NOMO-1 (cell line): ENCODE data around the gene HINFP.
A peak's percentile ranks its signal among the peaks of the same experiment; 100 is the strongest.

Experiments
- DNase-seq, 2 experiments: peaks; one replicate each; lab custom pipeline; 2025; ENCODE audit not compliant: unreplicated experiment in 2 of 2; lab: John Stamatoyannopoulos, UW

Gene HINFP, protein sequence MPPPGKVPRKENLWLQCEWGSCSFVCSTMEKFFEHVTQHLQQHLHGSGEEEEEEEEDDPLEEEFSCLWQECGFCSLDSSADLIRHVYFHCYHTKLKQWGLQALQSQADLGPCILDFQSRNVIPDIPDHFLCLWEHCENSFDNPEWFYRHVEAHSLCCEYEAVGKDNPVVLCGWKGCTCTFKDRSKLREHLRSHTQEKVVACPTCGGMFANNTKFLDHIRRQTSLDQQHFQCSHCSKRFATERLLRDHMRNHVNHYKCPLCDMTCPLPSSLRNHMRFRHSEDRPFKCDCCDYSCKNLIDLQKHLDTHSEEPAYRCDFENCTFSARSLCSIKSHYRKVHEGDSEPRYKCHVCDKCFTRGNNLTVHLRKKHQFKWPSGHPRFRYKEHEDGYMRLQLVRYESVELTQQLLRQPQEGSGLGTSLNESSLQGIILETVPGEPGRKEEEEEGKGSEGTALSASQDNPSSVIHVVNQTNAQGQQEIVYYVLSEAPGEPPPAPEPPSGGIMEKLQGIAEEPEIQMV

DNA sequence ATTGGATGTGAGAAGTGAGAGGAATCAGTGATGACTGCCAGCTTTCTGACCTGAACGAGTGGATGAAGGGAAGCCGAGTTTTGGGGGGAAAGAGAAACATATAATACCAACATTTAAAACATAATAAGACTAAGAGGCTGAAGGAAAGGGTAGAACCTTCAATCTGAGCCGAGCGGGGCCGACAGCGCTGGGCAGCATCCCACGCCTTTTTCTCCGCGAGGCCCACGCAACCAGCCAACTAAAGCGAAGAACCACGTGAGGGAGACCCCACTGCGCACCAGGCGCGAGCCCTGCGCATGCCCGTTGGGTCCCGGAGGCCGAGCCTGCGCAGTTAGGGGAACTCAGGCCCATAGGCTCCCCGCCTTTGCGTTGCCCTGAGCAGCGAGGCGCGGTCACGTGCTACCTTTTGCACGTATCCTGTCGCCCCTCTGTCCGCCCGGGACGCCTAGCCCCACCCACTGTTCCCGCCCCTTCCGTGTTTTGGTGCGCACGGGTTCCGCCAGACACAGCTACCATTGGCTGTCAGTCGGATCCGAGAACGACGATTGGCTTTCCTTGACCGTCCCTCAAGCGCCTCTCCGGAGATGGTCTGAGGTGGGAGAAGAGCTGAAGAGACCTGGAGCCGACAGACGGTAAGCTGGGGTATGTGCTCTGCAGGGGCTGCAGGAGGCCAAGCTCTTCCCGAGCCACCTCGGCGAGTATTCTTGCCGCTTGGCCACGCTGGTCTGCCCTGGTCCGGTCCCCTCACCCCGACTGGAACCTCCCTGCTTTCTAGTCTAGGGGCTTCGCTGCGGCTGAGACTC, at the start of gene HINFP:
Gene HINFP (plus strand): TSS at position 573 of the 803 bp plus-strand sequence. CDS start 5,365 bp downstream, outside the sequence.
- peak; percentile 98 to 99 for DNase-seq

DNA sequence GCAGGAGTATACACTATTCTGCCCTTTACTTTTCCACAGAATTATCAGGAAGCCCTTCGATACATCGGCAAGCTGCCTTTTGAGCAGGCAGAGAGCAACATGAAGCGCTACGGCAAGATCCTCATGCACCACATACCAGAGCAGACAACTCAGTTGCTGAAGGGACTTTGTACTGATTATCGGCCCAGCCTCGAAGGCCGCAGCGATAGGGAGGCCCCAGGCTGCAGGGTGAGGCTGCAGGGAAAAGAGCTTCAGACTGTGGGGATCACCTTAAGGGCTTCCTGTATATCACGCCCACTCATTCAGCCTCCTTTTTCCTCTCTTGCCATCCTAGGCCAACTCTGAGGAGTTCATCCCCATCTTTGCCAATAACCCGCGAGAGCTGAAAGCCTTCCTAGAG, 43.5 kb upstream of the HINFP start:
- no peak for DNase-seq

DNA sequence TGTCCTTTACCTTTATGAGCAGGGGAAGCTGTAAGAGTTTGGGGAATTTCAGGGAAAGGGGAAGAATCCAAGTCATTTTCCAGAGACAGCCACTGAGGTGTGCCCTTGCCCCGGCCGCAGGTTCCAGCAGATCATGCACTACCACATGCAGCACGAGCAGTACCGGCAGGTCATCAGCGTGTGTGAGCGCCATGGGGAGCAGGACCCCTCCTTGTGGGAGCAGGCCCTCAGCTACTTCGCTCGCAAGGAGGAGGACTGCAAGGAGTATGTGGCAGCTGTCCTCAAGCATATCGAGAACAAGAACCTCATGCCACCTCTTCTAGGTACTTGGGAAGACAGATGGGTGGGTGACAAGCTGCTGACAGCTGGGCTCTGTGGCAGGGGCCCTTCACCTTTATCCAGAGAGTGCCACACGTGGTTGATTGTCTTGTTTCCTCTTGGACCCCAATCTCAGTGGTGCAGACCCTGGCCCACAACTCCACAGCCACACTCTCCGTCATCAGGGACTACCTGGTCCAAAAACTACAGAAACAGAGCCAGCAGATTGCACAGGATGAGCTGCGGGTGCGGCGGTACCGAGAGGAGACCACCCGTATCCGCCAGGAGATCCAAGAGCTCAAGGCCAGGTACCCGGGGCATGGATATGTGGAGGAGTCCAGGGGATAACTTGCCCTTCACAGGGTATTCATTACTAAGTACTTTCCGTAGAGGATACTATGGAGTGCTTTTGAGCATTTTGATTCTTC, 42.5 kb upstream of the HINFP start:
- DNase-seq, result no peak

DNA sequence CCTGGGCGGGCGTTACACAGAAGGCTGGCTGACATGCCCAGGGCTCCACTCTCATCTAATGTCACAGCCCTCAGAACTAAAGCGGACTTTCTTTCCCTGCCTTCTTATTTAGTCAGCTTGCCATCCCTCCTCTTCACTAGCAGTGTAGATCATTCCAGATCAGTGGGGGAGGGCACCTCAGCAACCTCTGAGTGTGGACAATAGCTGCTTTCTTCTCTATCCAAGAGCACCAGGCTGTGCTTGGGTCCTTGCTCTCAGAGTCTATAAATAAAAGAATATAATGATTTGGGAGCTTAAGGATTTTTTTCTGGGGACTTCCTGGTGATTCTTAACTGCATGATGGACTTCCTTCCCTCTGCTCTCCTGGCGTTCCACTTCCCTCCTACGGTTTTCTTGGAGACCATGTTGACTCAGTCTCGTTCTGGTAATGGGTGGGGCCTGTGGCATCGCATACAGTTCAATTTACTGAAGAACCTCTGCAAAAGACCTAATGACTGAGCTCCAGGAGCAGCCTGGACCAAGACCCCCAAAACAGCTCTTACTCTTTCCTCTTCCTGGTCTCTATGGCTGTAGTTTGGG, 39.6 kb upstream of the HINFP start:
- no peak for DNase-seq

DNA sequence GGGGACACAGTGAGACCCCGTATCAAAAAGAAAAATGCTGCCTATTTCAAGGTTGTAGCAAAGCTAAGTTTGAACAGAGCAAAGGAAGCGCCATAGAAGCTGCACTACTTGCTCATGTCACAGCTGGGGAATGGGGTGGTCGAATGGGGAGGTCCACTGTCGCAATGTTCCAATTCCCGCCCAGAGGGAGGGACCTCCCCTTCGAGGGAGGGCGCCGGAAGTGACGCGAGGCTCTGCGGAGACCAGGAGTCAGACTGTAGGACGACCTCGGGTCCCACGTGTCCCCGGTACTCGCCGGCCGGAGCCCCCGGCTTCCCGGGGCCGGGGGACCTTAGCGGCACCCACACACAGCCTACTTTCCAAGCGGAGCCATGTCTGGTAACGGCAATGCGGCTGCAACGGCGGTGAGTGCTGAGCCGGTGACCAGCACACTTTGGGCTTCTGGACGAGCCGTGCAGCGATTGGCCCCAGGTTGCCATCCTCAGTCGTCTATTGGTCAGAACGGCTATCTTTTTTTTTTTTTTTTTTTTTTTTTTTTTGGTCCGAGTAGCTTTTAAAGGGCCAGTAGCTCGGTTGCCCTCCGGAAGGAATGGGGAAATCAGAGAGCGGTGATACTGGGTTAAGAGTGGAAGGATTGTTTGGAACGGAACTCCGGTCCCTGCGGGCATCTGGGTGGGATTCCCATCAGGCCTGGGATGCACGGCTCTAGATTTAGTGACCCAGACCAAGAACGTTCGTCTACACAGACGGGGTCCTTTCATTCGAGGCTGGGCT, 36.5 kb upstream of the HINFP start, which contains the start of gene HMBS:
Gene HMBS (plus strand): TSS at position 219 of the 774 bp plus-strand sequence. CDS start 153 bp downstream, at position 372.
- DNase-seq, result peak; percentile 94 to 95

DNA sequence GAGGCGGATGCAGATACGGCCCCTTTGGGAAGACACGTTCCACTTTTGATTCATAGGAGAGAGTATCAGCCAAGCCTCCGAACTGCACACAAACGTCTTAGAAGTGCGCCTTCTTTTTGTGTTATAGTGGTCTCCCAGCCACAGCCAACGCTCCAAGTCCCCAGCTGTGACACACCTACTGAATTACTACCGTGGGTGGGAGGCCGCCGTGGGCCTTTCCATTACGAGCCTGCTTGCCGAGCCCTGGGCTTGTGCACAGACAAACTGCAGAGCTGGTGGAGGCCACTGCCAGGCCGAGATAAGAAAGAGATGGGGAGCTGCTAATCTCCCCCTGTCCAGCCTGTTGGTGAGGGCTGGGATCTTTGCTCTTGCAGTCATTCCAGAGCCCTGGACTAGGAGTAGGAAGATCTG, 35.9 kb upstream of the HINFP start:
- no peak for DNase-seq

DNA sequence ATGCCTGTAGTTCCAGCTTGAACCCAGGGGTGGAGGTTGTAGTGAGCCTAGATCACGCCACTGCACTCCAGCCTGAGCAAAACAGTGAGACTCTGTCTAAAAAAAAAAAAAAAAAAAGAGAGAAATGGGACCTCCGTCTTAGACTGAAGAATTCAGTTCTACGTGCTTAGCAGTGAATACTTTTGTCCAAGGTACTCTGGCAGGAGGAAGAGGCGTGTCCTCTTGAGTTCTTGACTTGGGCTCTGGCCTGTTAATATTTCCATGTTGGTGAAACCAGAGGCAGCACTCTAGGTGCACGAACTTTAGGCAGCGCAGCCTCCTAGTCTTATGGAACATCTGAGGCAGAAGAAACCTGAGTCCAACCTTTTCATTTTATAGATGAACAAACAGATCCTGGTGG, 34.3 kb upstream of the HINFP start:
- no peak for DNase-seq

DNA sequence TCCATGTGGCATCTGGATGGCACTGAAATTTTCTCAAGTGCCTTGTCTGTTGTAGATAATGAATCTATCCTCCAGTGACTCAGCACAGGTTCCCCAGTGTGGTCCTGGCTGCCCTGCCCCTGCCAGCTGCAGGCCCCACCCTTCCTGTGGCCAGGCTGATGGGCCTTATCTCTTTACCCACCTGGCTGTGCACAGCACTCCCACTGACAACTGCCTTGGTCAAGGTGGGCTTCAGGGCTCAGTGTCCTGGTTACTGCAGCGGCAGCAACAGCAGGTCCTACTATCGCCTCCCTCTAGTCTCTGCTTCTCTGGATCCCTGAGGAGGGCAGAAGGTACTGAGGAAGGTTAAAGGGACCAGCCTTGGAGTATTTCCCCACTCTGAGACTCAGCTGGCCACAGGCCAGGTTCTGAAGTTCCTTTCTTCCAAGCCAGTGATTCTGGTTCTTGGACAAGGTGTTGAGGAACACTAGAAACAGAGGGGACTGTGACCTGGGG, 33.6 kb upstream of the HINFP start:
- no peak for DNase-seq

DNA sequence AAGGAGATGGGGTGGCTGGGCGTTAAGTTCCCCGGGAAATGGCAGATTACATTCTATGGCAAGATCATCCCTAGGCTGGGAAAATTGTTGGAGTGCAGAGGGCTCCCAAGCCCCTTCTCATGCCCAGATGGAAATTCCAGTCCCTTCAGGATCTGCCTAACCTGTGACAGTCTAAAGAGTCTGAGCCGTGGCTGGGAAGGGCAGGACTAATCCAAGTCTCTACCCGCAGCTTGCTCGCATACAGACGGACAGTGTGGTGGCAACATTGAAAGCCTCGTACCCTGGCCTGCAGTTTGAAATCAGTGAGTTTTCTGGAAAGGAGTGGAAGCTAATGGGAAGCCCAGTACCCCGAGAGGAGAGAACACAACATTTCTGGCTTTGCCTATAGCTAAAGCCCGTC, 33.0 kb upstream of the HINFP start:
- DNase-seq, result no peak

DNA sequence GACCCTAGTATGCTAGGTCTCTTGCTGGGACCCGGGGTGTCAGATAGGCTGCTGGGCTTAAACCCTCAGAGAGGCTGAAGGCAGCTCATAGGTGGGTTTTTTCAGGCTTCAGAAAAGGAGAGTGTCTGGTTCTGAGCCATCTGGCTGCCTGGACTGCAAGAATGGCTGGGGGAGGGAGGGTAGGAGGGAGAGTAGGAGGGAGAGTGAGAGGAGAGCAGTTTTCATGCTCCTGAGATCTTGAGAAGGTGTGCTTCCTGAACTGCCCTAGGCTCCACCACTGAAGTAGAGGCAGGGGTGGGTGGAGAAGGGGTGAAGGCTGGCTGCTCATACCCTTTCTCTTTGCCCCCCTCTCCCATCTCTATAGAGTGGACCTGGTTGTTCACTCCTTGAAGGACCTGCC, 32.1 kb upstream of the HINFP start:
- no peak for DNase-seq

DNA sequence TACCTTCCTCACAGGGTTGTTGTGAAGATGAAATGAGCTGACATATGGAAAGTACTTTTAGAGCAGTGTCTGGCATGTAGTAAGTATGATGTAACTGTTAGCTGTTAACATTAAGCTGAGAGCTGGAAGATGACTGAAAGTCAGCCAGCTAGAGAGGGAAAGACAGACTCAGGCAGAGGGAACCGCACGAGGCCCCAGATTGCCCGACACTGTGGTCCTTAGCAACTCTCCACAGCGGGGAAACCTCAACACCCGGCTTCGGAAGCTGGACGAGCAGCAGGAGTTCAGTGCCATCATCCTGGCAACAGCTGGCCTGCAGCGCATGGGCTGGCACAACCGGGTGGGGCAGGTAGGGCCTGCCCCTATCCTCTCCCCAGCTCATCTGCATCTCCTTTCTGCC, 30.2 kb upstream of the HINFP start:
- peak in 1 of 2 experiments; percentile 13 for DNase-seq

DNA sequence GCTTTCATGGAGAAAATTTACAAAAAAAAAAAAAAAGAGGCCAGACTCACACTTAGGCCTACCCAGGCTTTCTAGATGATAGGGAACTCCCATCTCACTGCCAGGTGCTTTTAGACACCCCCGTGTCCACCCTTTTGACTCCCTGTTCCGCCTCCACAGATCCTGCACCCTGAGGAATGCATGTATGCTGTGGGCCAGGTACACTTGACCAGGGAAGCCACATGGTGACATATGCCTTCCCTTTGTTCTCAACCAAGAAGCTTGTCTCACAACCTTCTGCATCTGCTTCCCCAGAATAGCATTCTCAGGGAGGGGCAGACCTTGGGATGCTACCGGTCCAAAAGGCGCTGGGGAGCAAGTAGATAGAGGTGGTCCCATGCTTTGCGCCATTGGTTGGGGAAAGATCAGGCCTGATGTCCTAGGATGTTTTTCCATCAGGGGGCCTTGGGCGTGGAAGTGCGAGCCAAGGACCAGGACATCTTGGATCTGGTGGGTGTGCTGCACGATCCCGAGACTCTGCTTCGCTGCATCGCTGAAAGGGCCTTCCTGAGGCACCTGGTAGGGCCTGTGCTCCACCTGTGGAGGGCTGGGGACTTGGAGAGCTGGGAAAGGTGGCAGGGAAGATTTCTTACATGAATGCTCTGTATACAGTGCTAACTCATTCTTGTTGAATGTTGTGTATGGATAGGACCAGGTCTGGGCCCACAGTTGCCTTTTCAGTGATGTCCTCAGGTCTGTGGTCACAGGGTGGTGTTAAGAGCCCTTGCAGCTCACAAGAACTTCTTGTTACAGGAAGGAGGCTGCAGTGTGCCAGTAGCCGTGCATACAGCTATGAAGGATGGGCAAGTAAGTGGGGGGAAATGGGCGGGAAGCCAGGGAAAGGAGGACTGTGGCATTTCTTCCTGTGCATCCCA, 29.2 kb upstream of the HINFP start:
- DNase-seq, result no peak

DNA sequence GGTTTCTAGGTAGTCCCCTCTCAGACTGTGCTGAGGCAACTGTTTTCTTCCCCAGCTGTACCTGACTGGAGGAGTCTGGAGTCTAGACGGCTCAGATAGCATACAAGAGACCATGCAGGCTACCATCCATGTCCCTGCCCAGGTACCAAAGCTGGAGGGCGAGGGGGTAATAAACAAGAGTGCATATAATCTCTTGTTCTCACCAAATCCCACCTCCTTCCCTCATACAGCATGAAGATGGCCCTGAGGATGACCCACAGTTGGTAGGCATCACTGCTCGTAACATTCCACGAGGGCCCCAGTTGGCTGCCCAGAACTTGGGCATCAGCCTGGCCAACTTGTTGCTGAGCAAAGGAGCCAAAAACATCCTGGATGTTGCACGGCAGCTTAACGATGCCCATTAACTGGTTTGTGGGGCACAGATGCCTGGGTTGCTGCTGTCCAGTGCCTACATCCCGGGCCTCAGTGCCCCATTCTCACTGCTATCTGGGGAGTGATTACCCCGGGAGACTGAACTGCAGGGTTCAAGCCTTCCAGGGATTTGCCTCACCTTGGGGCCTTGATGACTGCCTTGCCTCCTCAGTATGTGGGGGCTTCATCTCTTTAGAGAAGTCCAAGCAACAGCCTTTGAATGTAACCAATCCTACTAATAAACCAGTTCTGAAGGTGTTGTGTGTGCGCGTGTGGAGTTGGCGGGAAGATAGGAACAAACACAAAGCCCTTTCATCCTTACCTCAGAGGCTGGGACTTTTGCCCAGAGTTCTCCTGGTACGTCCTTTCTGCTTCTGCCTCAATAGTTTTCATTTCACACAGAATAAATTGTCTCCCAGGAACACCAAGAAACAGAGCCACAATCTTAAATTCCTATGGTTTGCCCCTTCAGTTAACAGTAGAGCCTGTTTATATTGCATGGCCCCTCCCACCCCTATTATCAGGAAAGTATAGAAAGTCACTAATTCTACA, 28.2 kb upstream of the HINFP start:
- no peak for DNase-seq

DNA sequence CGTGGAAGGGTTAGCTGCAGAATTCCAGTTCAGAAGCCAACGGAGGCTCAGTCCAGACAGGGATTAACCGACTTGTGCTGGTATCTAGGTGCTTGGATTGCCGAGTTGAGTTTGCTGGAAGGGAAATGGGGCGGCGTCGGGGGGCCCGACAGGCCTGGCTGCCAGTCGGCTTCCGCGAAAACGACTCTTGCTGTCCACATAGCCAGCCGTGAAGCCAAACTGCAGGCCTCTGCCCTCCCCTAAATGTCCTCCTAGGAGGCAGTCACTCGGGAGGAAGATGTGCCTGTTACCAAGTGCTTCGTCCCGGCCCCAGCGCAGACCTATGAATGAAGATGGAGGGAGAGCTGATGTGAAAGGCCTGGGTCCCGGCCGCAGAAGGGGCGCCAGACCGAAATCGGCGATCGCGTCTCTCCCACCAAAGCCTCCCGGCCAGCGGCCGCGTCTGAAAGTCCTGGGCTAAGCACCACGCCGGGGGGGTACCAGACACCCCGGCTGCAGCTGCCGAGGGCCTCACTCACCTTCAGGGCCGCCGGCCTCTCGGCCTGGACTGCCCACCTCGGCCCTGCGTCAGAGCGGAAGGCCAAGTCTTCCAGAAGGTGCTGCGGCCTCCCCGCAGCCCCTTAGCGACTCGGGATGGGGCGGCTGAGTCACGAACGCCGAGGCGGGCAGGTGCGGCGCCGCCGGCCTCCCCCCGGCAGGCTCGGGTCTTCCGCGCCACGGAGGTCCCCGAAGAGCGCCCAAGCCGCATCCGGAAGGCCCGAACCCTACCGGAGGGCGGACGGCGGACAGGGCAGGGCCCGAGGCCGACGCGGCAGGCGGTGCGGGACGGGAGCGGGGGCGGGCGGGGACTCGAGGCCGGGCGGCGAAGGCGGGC, 27.2 kb upstream of the HINFP start:
- peak in 1 of 2 experiments; percentile 15 for DNase-seq

DNA sequence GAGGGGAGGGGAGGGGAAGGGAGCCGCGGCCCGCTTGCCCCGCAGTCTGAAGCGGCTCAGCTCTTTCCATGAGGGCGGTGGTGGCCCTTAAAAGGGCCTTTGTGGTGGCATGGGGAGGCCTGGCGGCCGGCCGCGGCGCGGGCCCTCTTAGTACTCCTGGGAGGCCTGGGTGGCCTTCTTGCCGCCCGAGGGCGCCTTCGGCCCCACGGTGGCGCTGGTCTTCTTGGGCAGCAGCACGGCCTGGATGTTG, 26.6 kb upstream of the HINFP start:
- DNase-seq, result peak; percentile 57 to 72

DNA sequence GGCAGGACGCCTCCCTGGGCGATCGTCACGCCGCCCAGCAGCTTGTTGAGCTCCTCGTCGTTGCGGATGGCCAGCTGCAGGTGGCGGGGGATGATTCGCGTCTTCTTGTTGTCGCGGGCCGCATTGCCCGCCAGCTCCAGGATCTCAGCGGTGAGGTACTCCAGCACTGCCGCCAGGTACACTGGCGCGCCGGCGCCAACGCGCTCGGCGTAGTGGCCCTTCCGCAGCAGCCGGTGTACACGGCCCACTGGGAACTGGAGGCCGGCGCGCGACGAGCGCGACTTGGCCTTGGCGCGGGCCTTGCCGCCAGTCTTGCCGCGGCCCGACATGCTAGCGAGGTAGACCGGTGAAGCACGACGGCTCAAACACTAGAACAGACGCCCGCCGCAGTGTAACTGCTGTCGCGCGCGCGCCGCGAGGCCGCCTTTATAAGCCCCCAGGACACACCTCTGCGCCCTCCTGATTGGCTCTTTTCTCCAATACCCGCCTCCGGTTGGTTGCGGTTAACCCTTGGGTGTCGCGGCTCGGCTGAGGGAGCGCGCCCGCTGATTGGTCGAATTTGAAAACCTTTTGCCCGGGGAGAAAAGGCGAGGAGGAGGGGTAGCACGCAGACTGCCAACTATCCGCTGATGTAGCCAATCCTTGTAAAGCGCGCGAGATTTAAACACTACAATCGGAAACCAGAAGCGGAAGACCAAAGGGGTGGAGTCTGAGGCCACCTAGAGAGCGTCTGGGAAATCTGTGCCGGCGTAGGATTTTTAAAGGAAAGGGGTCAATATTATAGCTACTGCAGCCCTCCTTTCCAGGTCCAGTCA, 26.1 kb upstream of the HINFP start:
- DNase-seq, result peak; percentile 96 to 99
